Left lung (tissue), 10 donors: ENCODE results near the gene C1orf94. TPM values are rescaled to one million over a fixed set of nuclear protein-coding genes. Genes with fewer than 3 reads are reported as not detected.

Experiments used
- ATAC-seq: fragments of 200-7000 bp; cut with Tn5 transposase; one replicate; pipeline ENCODE4 v1.9.1; 2020; ENCODE audit warnings: moderate library complexity
- DNase-seq, 4 donors: peaks; one replicate each; pipeline ENCODE4 v3.0.0-alpha.2; 2013 to 2020
- H3K27ac ChIP-seq, 2 donors: fragments of 200-600 bp; sonication (generic) in 1 of 2; one replicate each; pipeline versions ENCODE4 v1.5.0 to v1.8.0; 2020 to 2021
- H3K27me3 ChIP-seq, 2 donors: fragments of 200-600 bp; sonication (generic) in 1 of 2; one replicate each; pipeline versions ENCODE4 v1.5.0 to v1.8.0; 2020 to 2021
- H3K36me3 ChIP-seq, 2 donors: fragments of 200-600 bp; sonication (generic) in 1 of 2; one replicate each; pipeline versions ENCODE4 v1.5.0 to v1.8.0; 2020 to 2021
- H3K4me1 ChIP-seq, 2 donors: fragments of 200-600 bp; one replicate each; pipeline ENCODE4 v1.8.0; 2021
- H3K4me3 ChIP-seq, 2 donors: fragments of 200-600 bp; sonication (generic) in 1 of 2; one replicate each; pipeline versions ENCODE4 v1.5.0 to v1.8.0; 2020 to 2021; ENCODE audit warnings: mild to moderate bottlenecking in 1 of 2
- H3K9me3 ChIP-seq, 2 donors: fragments of 200-600 bp; sonication (generic) in 1 of 2; one replicate each; pipeline versions ENCODE4 v1.5.0 to v1.8.0; 2020 to 2021
- CTCF ChIP-seq, 2 donors: fragments of 200-600 bp; sonication (generic) in 1 of 2; IDR thresholded peaks; one replicate each; pipeline versions ENCODE4 v1.5.0 to v1.8.0; 2021; ENCODE audit warnings: antibody characterized with exemption in 2 of 2
- intact Hi-C, 2 donors: fragments of 100-400 bp; cut with DNase I; formaldehyde crosslinking; loops; one replicate each; pipeline versions ENCODE4 v1.11.2 to v1.14.2; 2022
- polyA plus RNA-seq, 6 donors: library from polyadenylated mRNA; unstranded; fragments of 120-200 nt; gene quantifications; one replicate each; pipeline ENCODE4 v1.2.1, GENCODE V29; 2013; ENCODE audit not compliant: insufficient read length in 6 of 6
- total RNA-seq, 2 donors: library from RNA; stranded (reverse); fragmentation: NEBNext Ultra II Directional; extraction: Animal tissue kit (Norgen Biotek cat#: 25700); gene quantifications; one replicate each; pipeline ENCODE4 v1.2.1, GENCODE V29; 2021
- donor health status: DM: no; HTN: yes; CAD: no.
- donor health status: DM: no; HTN: no; CAD: no.

C1orf94 gene
- total and polyA plus RNA-seq, 8 donors, result not detected

GRCh38 chr1:34143975-34144374, 32.7 kb upstream of the C1orf94 start:
- Histone ChIP-seq H3K27me3 (peaks cover 0 to 18% of the 10 kb centered on the region in 2 donors), H3K4me1 (no peaks in the 10 kb centered on the region), H3K9me3 (no peaks in the 10 kb centered on the region), H3K4me3 (no peak overlapping the region), H3K36me3 (no peaks in the 10 kb centered on the region), H3K27ac (no peak overlapping the region)
- ATAC-seq (no peak), DNase-seq (no peak)
- intact Hi-C loops, result no loop called here
- TF ChIP-seq CTCF (IDR thresholded peaks at IDR 0.05), result no peak

GRCh38 chr1:34144766-34145165, 31.9 kb upstream of the C1orf94 start:
- no peaks in the 10 kb centered on the region for H3K36me3 ChIP-seq
- H3K27me3 ChIP-seq, result peaks cover 0 to 23% of the 10 kb centered on the region in 2 donors
- H3K27ac ChIP-seq, result no peak overlapping the region
- no peaks in the 10 kb centered on the region for H3K9me3 ChIP-seq
- no peak overlapping the region for H3K4me3 ChIP-seq
- intact Hi-C loops, result no loop called here
- no peaks in the 10 kb centered on the region for H3K4me1 ChIP-seq
- DNase-seq (no peak), ATAC-seq (no peak)
- TF ChIP-seq CTCF (IDR thresholded peaks at IDR 0.05), result no peak

DNA sequence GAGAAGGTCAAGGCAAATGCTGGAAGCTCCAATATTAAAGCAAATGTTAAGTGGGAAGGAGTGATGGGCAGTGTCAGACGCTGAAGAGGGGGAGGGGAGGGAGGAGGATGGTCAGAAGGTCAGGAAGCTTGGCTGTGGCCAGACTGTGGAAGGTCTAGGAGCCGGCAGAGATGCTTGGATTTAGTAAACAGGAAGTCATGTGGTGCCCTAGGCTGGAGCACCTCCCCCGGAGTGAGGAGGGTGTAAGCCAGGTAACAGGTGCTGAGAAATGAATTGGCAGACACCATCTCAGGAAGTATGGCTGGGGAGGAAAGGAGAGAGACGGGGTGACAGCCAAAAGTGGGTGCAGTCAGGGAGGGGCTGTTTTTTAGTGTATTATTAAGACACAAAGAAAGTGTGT, 29.4 kb upstream of the C1orf94 start:
- no peak for TF ChIP-seq CTCF (IDR thresholded peaks at IDR 0.05)
- no peaks in the 10 kb centered on the region for H3K9me3 ChIP-seq
- DNase-seq, result no peak
- no peak overlapping the region for H3K4me3 ChIP-seq
- H3K27me3 ChIP-seq, result peaks cover 0 to 23% of the 10 kb centered on the region in 2 donors
- no peak for ATAC-seq
- H3K27ac ChIP-seq, result no peak overlapping the region
- no peaks in the 10 kb centered on the region for H3K4me1 ChIP-seq
- no peaks in the 10 kb centered on the region for H3K36me3 ChIP-seq
- intact Hi-C loops, result no loop called here

- no peak for DNase-seq
- no peaks in the 10 kb centered on the region for H3K9me3 ChIP-seq
- H3K27me3 ChIP-seq, result peaks cover 0 to 34% of the 10 kb centered on the region in 2 donors
- H3K36me3 ChIP-seq, result no peaks in the 10 kb centered on the region
- intact Hi-C loops, result no loop called here
- no peak overlapping the region for H3K4me3 ChIP-seq
- no peaks in the 10 kb centered on the region for H3K4me1 ChIP-seq
- TF ChIP-seq CTCF (IDR thresholded peaks at IDR 0.05), result no peak
- no peak for ATAC-seq
- H3K27ac ChIP-seq, result no peak overlapping the region
Observed at GRCh38 chr1:34149501-34149900, 27.2 kb upstream of the C1orf94 start.

GRCh38 chr1:34153246-34153645, 23.5 kb upstream of the C1orf94 start:
- no peak overlapping the region for H3K4me3 ChIP-seq
- H3K9me3 ChIP-seq, result no peaks in the 10 kb centered on the region
- no peaks in the 10 kb centered on the region for H3K4me1 ChIP-seq
- ATAC-seq (no peak), DNase-seq (no peak)
- H3K27ac ChIP-seq, result no peak overlapping the region
- no peak for TF ChIP-seq CTCF (IDR thresholded peaks at IDR 0.05)
- intact Hi-C loops, result no loop called here
- H3K36me3 ChIP-seq, result no peaks in the 10 kb centered on the region
- H3K27me3 ChIP-seq, result peaks cover 0 to 20% of the 10 kb centered on the region in 2 donors
